HT-29 (cell line): ENCODE results near the gene STPG1. TPM values are rescaled to one million over a fixed set of nuclear protein-coding genes. Genes with fewer than 3 reads are reported as not detected.

ENCODE experiments used
- DNase-seq: peaks from one replicate; pipeline ENCODE4 v3.0.0-alpha.2; 2015; ENCODE audit warnings: low spot score
- total RNA-seq: library from RNA; depleted of rRNA; stranded (reverse); fragments of >200 nt; shearing (Covaris generic); gene quantifications from 2 replicates; pipeline ENCODE4 v1.2.3, GENCODE V29; 2014

Gene STPG1
- total RNA-seq, 1 experiment from 2014 or later: 5.3 TPM

- DNase-seq: no peak
These were observed 70.0 kb downstream of the STPG1 start for GRCh38 chr1:24343412-24344089.

DNA sequence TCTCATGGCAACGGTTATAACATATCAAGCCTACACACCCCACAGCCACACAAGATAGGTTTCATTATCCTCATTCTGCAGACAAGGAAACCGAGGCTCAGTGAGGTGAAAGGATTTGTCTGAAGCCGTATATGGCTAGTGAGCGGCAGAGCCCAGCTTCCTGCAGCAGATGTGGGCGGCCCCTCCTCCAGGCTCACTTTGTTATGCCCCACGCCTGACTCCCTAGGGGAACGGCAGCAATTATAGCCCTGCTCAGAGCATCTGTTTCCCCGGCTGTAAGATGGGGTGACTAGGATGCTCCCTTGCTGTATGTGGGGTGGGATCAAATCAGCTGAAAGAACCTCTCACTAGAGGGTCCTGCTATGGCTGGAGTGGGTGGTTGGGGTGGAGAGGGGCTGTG is 72.3 kb downstream of the STPG1 start:
- no peak for DNase-seq

GRCh38 chr1:24340770-24341169 is 72.8 kb downstream of the STPG1 start:
- no peak for DNase-seq

- no peak for DNase-seq
These were observed 73.6 kb downstream of the STPG1 start for GRCh38 chr1:24339996-24340395.

GRCh38 chr1:24338447-24338846 is 75.1 kb downstream of the STPG1 start:
- DNase-seq: no peak

- no peak for DNase-seq
These were observed 76.1 kb downstream of the STPG1 start for GRCh38 chr1:24337455-24337854.

- DNase-seq: no peak
These were observed 77.5 kb downstream of the STPG1 start for GRCh38 chr1:24336075-24336474.

GRCh38 chr1:24331961-24332673 is 81.5 kb downstream of the STPG1 start:
- no peak for DNase-seq

DNA sequence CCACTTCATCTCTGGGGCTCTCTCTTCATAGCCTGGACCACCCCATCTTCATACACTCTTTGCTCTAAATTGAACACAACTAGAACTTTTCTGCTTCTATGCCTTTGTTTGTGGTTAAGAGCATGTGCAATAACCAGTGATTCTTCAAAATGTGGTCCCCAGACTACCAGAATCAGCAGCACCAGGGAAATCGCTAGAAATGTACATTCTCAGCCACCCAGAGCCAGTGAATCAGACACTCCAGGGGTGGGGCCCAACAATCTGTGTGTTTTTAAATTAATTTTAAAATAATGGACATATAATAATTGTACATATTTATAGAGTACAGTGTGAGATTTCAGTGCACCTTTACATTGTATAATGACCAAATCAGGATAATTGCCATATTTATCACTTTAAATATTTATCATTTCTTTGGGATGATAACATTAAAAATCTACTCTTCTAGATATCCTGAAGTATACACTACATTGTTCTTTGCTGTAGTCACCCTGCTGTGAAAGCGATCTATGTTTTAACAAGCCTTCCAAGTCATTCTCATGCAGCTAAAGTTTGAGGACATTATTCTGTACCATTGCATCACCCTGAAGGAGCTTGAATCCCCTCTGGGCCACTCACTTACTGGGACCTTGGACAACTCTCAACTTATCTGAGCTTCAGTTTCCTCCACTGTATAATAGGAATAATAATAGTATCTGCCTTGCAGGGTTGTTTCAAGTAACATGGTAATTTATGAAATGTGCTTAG is 83.6 kb downstream of the STPG1 start:
- DNase-seq: no peak

GRCh38 chr1:24329331-24329730 is 84.3 kb downstream of the STPG1 start:
- no peak for DNase-seq

GRCh38 chr1:24327891-24328290 is 85.7 kb downstream of the STPG1 start:
- DNase-seq: no peak

DNA sequence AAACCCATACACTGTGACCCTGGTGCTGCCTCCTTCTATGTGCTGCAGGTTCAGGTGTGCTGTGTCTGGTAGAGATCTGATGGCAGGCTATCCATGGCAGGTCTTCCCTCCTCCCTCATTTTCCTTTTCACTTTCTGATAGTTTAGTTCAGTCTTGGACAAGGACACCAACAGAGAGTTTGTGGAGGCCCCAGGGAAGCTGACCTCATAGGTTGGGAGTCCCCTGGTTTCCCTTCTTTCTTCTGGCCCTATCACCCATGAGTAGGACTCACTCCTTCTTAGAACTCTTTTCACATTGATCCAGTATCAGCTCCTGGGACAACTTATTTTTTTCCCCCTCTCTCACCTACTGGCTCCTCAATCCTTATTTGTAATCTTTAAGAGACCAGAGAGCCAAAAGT is 86.1 kb downstream of the STPG1 start:
- no peak for DNase-seq

- DNase-seq: peak; percentile 75
These were observed 87.8 kb downstream of the STPG1 start for GRCh38 chr1:24325587-24326449.

GRCh38 chr1:24324903-24325302 is 88.7 kb downstream of the STPG1 start:
- no peak for DNase-seq

DNA sequence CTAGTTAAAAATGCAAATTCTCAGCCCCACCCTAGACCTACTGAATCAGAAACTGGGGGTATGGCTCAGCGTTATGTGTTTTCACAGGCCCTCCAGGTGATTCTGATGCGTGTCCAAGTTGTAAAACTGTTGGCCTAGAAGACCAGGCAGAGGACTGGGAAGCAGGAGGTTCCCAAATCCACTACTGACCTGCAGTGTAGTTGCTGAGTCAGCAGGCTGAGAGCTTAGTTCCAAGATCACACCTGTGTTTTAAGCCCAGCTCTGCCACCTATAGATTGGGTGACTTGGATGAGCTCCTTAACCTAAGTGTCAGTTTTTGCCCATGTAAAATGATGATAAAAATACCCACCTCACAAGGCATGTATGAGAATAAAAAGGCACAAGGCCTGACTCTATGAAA is 90.3 kb downstream of the STPG1 start:
- peak; percentile 53 for DNase-seq

DNA sequence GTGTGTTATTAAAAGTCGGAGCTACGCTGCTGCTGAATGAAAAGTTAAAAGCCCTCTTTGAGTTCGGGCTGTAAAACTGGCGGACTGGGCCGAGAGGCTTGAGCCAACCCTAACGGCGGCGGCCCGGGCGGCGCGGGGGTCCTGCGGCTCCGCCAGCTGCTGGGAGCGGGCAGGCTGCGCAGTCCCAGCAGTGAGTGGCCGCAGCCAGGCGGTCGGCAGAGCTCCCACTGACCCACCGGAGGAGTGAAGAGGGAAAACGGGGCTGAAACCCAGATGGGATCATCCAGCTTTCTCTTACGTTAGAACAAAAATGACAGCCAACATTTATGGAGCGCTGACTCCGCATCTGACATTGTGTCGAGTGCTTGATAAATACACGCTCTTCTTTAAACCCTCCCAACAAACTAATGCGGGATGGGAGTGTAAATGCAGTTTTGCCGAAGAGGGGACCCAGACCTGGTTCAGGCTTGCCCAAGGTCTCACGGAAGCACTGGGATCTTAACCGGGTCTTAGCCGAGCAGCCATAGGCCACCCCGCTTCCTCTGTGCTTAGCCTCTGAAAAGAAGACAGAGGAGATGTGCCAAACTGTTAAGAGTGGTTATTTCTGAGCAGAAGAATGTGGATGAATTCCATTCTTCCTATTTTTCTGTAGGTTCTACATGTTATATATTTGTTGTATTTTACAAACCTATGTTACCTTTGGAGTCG is 91.0 kb downstream of the STPG1 start:
- no peak for DNase-seq

DNA sequence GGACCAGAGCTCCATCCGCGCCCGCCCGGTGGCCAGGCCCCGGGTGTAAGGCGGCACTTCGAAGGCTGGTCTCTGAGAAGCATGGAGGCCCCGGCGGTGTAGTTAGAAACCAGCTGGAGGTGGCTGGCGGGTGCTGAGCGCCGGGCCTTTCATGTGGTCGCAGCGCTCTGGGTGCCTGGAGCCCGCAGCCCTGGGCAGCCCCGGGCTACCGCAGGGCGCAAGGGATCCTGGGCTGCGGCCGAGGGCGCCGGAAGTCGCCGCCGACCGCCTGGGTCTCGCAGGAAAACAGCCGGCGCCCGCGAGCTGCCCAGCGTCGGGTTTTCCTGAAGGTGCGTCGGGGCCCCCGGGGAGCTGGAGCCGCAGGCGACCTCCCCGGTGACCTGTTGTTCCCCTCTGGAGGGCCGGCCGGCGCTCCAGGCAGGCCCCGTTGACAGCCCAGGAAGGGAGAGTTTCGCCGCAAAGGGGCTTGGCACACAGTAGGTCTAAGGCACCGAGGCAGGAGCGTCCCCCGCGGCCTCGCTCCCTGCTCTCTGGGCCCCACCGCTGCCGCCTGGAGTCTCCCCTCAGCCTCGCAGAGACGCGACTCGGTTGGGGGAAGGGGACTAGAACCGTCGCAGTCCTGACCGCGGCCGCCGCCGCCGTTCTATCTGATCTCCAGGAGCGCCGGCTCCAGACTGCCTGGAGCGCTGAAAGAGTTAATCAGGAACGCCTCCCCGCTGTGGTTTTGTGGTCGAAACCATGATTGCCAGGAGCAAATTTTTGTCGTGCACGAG is 91.7 kb downstream of the STPG1 start:
- DNase-seq: peak; percentile 93

GRCh38 chr1:24321126-24321525 is 92.5 kb downstream of the STPG1 start:
- DNase-seq: peak; percentile 16

- no peak for DNase-seq
These were observed 93.6 kb downstream of the STPG1 start for GRCh38 chr1:24319962-24320361.

DNA sequence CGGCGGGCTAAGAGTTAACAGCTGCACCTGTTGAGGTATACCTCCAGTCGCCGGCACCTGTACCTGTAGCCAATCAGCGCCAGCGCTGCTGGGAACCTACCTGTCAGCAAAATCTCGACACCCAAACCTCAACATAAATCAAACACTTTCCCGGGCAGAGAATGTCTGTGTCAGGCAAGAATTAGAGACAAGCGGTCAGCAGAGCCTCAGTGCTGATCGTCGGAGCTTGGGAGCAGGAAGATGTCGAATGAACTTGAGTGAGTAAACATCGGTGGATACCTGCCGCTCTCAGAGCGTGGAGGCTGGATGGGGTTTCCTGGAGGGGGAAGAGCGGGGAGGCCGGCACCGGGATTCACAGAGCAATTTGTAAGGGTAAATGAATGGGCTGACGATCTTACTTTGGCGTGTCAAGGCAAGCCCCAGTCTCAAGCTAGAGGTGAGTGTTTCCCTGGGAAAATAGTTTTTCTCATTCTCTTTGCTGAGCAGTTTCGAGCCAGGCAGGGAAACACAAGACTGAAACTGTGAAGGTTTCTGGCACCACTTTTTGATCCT is 94.2 kb downstream of the STPG1 start, which contains the start of gene GRHL3:
Gene GRHL3, plus strand, starts transcription at position 46 of the 552 bp plus-strand sequence. Its CDS starts 195 bp downstream, at position 241.
- DNase-seq: peak; percentile 93
